HEK293 (cell line): Measurements from ENCODE around the gene UGT1A8.

Experiments
- CTCF ChIA-PET: fragments of 350-600 bp; formaldehyde crosslinking; extraction: SDS; loops from one replicate; lab custom pipeline; 2021; ENCODE audit warnings: antibody characterized with exemption; lab: Yijun Ruan, JAX
- POLR2A ChIA-PET: fragments of 300-600 bp; formaldehyde crosslinking; extraction: SDS; loops from one replicate; lab custom pipeline; 2020; ENCODE audit warnings: antibody characterized with exemption, inconsistent platforms; lab: Yijun Ruan, JAX
- H3K27ac ChIP-seq: fragments of 200-500 bp; sonication (Bioruptor generic); 2 replicates; pipeline ENCODE4 v1.5.1; 2014; ENCODE audit warnings: low read depth, low read length, control low read depth, inconsistent platforms; ENCODE audit errors: extremely low read depth
- H3K36me3 ChIP-seq, 2 experiments: fragments of 200-500 bp in 1 of 2; sonication (Bioruptor generic) in 1 of 2; 1 replicate in 1 of 2; 2 replicates in 1 of 2; pipeline ENCODE4 v1.5.1; 2014 to 2017; ENCODE audit warnings: inconsistent platforms in 2 of 2, low read length in 2 of 2; ENCODE audit not compliant: control insufficient read depth in 2 of 2, insufficient read depth in 1 of 2
- H3K4me1 ChIP-seq: fragments of 200-500 bp; sonication (Bioruptor generic); 2 replicates; pipeline ENCODE4 v1.5.1; 2014; ENCODE audit warnings: mild to moderate bottlenecking, low read length, inconsistent platforms; ENCODE audit not compliant: control insufficient read depth, insufficient read depth
- H3K4me3 ChIP-seq: 2 replicates; pipeline ENCODE4 v1.5.1; 2011; ENCODE audit warnings: low read depth, mild to moderate bottlenecking, control low read depth, low read length, moderate library complexity
- H3K9me3 ChIP-seq: fragments of 200-500 bp; sonication (Bioruptor generic); 2 replicates; pipeline ENCODE4 v1.5.1; 2014; ENCODE audit warnings: low read depth, low read length, inconsistent platforms; ENCODE audit not compliant: control insufficient read depth, insufficient read depth
- KLF16 ChIP-seq: fragments of 450-650 bp; formaldehyde crosslinking; IDR thresholded peaks from 2 replicates; pipeline ENCODE4 v1.5.1; 2017; ENCODE audit warnings: missing biosample characterization, missing genetic modification characterization
- SP2 ChIP-seq: fragments of 450-650 bp; formaldehyde crosslinking; IDR thresholded peaks from 2 replicates; pipeline ENCODE4 v1.5.1; 2016; ENCODE audit warnings: missing biosample characterization, missing genetic modification characterization
- ZNF112 ChIP-seq: fragments of 450-650 bp; formaldehyde crosslinking; IDR thresholded peaks from 2 replicates; pipeline ENCODE4 v1.5.0; 2017; ENCODE audit warnings: missing biosample characterization, missing genetic modification characterization
- ZNF140 ChIP-seq: fragments of 450-650 bp; formaldehyde crosslinking; IDR thresholded peaks from 2 replicates; pipeline ENCODE4 v1.5.1; 2016; ENCODE audit warnings: missing biosample characterization, missing genetic modification characterization
- ZNF146 ChIP-seq: fragments of 450-650 bp; formaldehyde crosslinking; IDR thresholded peaks from 2 replicates; pipeline ENCODE4 v1.5.1; 2016; ENCODE audit warnings: missing biosample characterization, missing genetic modification characterization
- ZNF335 ChIP-seq: fragments of 450-650 bp; formaldehyde crosslinking; conservative IDR thresholded peaks from 2 replicates; pipeline ENCODE4 v1.5.1; 2016; ENCODE audit warnings: missing biosample characterization, missing genetic modification characterization
- ZNF394 ChIP-seq: fragments of 450-650 bp; formaldehyde crosslinking; IDR thresholded peaks from 2 replicates; pipeline ENCODE4 v1.5.1; 2016; ENCODE audit warnings: missing biosample characterization, missing genetic modification characterization, mild to moderate bottlenecking, moderate library complexity, borderline replicate concordance
- ZNF529 ChIP-seq: fragments of 450-650 bp; formaldehyde crosslinking; IDR thresholded peaks from 2 replicates; pipeline ENCODE4 v1.5.1; 2017; ENCODE audit warnings: missing genetic modification characterization, missing biosample characterization; ENCODE audit not compliant: insufficient replicate concordance
- ZNF677 ChIP-seq: fragments of 450-650 bp; IDR thresholded peaks from 2 replicates; pipeline ENCODE4 v1.5.0; 2018; ENCODE audit warnings: missing biosample characterization, mild to moderate bottlenecking, missing genetic modification characterization, moderate library complexity
- ZNF830 ChIP-seq: fragments of 450-650 bp; IDR thresholded peaks from 2 replicates; pipeline ENCODE4 v1.5.0; 2018; ENCODE audit warnings: missing biosample characterization, missing genetic modification characterization, low read depth, mild to moderate bottlenecking, moderate library complexity
- TF ChIP-seq, protein P1 (sequence below): fragments of 450-650 bp; formaldehyde crosslinking; IDR thresholded peaks from 2 replicates; pipeline ENCODE4 v1.5.1; 2016; ENCODE audit warnings: missing biosample characterization, missing genetic modification characterization, borderline replicate concordance
- TF ChIP-seq, protein P2 (sequence below): fragments of 450-650 bp; formaldehyde crosslinking; IDR thresholded peaks from 2 replicates; pipeline ENCODE4 v1.5.1; 2017; ENCODE audit warnings: missing biosample characterization, missing genetic modification characterization
- TF ChIP-seq, protein P3 (sequence below): fragments of 450-650 bp; formaldehyde crosslinking; optimal IDR thresholded peaks from 2 replicates; pipeline ENCODE3; 2016; ENCODE audit warnings: missing biosample characterization, mild to moderate bottlenecking, missing genetic modification characterization

The UGT1A8 gene

DNA sequence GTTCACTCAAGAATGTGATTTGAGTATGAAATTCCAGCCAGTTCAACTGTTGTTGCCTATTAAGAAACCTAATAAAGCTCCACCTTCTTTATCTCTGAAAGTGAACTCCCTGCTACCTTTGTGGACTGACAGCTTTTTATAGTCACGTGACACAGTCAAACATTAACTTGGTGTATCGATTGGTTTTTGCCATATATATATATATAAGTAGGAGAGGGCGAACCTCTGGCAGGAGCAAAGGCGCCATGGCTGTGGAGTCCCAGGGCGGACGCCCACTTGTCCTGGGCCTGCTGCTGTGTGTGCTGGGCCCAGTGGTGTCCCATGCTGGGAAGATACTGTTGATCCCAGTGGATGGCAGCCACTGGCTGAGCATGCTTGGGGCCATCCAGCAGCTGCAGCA is 142.6 kb downstream of the UGT1A8 start, which contains the start of gene UGT1A1:
TSS of gene UGT1A1 (plus strand) at position 228 of the 400 bp plus-strand sequence. CDS start at position 246, 18 bp downstream.
- ChIA-PET POLR2A (no interaction called here), CTCF (no interaction called here)
- H3K36me3 ChIP-seq: no peaks in the 10 kb centered on the region
- no peaks in the 10 kb centered on the region for H3K9me3 ChIP-seq
- TF ChIP-seq ZNF830 (tag by site-specific recombination): no peak
- no peak for TF ChIP-seq ZNF112 (tag by site-specific recombination)
- TF ChIP-seq SP2 (tag by site-specific recombination): no peak
- no peak for TF ChIP-seq ZNF394
- no peak for TF ChIP-seq ZNF146 (tag by site-specific recombination)
- no peak within 1 kb of the TSS for H3K4me3 ChIP-seq
- H3K27ac ChIP-seq: no peak within 1 kb of the TSS
- H3K4me1 ChIP-seq: no peaks in the 10 kb centered on the region

DNA sequence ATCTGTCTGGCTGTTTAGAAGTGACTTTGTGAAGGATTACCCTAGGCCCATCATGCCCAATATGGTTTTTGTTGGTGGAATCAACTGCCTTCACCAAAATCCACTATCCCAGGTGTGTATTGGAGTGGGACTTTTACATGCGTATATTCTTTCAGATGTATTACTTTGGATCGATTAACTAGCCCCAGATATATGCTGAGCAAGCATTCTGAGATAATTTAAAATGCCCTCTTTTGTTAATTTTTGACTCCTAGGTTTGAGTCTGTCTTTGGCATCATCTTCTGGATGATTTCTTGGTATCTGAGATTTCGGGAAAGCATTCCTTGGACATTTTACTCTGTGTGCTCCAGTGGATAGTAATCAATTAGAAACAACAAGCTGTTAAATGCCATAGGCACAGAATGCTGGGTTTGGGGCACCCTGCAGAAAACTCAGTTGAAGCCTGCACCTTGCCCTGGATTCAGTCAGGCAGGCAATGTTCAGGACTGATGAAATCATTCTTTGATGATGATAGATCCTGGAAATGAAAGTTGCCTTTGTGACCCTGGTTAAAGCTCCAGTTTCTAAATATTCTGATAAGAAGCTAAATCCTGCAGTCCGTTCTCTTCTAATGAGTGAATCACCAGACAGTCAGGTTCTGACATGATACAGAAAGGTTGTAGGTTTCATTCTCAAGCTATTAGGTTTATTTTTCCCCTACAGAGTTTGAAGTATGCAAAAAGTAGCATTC is 143.8 kb downstream of the UGT1A8 start:
- H3K9me3 ChIP-seq: no peaks in the 10 kb centered on the region
- TF ChIP-seq, protein P1, sequence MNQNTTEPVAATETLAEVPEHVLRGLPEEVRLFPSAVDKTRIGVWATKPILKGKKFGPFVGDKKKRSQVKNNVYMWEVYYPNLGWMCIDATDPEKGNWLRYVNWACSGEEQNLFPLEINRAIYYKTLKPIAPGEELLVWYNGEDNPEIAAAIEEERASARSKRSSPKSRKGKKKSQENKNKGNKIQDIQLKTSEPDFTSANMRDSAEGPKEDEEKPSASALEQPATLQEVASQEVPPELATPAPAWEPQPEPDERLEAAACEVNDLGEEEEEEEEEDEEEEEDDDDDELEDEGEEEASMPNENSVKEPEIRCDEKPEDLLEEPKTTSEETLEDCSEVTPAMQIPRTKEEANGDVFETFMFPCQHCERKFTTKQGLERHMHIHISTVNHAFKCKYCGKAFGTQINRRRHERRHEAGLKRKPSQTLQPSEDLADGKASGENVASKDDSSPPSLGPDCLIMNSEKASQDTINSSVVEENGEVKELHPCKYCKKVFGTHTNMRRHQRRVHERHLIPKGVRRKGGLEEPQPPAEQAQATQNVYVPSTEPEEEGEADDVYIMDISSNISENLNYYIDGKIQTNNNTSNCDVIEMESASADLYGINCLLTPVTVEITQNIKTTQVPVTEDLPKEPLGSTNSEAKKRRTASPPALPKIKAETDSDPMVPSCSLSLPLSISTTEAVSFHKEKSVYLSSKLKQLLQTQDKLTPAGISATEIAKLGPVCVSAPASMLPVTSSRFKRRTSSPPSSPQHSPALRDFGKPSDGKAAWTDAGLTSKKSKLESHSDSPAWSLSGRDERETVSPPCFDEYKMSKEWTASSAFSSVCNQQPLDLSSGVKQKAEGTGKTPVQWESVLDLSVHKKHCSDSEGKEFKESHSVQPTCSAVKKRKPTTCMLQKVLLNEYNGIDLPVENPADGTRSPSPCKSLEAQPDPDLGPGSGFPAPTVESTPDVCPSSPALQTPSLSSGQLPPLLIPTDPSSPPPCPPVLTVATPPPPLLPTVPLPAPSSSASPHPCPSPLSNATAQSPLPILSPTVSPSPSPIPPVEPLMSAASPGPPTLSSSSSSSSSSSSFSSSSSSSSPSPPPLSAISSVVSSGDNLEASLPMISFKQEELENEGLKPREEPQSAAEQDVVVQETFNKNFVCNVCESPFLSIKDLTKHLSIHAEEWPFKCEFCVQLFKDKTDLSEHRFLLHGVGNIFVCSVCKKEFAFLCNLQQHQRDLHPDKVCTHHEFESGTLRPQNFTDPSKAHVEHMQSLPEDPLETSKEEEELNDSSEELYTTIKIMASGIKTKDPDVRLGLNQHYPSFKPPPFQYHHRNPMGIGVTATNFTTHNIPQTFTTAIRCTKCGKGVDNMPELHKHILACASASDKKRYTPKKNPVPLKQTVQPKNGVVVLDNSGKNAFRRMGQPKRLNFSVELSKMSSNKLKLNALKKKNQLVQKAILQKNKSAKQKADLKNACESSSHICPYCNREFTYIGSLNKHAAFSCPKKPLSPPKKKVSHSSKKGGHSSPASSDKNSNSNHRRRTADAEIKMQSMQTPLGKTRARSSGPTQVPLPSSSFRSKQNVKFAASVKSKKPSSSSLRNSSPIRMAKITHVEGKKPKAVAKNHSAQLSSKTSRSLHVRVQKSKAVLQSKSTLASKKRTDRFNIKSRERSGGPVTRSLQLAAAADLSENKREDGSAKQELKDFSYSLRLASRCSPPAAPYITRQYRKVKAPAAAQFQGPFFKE (tag by site-specific recombination): no peak
- TF ChIP-seq ZNF140 (tag by site-specific recombination) (no peak), ZNF335 (tag by site-specific recombination) (no peak), ZNF529 (tag by site-specific recombination) (no peak), ZNF677 (tag by site-specific recombination) (no peak), KLF16 (tag by site-specific recombination) (no peak)
- TF ChIP-seq, protein P2, sequence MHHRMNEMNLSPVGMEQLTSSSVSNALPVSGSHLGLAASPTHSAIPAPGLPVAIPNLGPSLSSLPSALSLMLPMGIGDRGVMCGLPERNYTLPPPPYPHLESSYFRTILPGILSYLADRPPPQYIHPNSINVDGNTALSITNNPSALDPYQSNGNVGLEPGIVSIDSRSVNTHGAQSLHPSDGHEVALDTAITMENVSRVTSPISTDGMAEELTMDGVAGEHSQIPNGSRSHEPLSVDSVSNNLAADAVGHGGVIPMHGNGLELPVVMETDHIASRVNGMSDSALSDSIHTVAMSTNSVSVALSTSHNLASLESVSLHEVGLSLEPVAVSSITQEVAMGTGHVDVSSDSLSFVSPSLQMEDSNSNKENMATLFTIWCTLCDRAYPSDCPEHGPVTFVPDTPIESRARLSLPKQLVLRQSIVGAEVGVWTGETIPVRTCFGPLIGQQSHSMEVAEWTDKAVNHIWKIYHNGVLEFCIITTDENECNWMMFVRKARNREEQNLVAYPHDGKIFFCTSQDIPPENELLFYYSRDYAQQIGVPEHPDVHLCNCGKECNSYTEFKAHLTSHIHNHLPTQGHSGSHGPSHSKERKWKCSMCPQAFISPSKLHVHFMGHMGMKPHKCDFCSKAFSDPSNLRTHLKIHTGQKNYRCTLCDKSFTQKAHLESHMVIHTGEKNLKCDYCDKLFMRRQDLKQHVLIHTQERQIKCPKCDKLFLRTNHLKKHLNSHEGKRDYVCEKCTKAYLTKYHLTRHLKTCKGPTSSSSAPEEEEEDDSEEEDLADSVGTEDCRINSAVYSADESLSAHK (tag by site-specific recombination): no peak
- TF ChIP-seq, protein P3, sequence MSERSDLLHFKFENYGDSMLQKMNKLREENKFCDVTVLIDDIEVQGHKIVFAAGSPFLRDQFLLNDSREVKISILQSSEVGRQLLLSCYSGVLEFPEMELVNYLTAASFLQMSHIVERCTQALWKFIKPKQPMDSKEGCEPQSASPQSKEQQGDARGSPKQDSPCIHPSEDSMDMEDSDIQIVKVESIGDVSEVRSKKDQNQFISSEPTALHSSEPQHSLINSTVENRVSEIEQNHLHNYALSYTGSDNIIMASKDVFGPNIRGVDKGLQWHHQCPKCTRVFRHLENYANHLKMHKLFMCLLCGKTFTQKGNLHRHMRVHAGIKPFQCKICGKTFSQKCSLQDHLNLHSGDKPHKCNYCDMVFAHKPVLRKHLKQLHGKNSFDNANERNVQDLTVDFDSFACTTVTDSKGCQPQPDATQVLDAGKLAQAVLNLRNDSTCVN (tag by site-specific recombination): no peak
- TF ChIP-seq, all 188 proteins: peak for 0
- ChIA-PET CTCF (interaction anchor here (0.5 to 0.7 kb wide), 2 partner anchors 30 to 1214 kb away, joined by 3 to 4 read pairs; no protein-coding TSS in a partner anchor), POLR2A (interaction anchor here (0.6 kb wide), 1 partner anchor 195 kb away, joined by 4 read pairs; no protein-coding TSS in a partner anchor)
- no peak overlapping the region for H3K4me3 ChIP-seq
- no peaks in the 10 kb centered on the region for H3K36me3 ChIP-seq
- no peak overlapping the region for H3K27ac ChIP-seq
- H3K4me1 ChIP-seq: no peaks in the 10 kb centered on the region
